OCI-LY1 (cell line): ENCODE measurements around the gene EI24.

ENCODE experiments used
- EZH2 ChIP-seq: fragments of 200-600 bp; sonication (generic), shearing (Covaris generic); IDR thresholded peaks from 2 replicates; pipeline ENCODE4 v1.8.0; 2017; ENCODE audit warnings: borderline replicate concordance, mixed run types, mild to moderate bottlenecking, antibody characterized with exemption, low read length, moderate library complexity, mixed read lengths
- TF ChIP-seq, protein P1 (sequence below): fragments of 200-600 bp; sonication (generic), shearing (Covaris generic); IDR thresholded peaks from 2 replicates; pipeline ENCODE4 v1.5.1; 2017; ENCODE audit warnings: mild to moderate bottlenecking, antibody characterized with exemption, low read length, moderate library complexity, mixed read lengths

GRCh38 chr11:125588505-125588904 lies 19.2 kb downstream of the EI24 start:
- TF ChIP-seq, protein P1, sequence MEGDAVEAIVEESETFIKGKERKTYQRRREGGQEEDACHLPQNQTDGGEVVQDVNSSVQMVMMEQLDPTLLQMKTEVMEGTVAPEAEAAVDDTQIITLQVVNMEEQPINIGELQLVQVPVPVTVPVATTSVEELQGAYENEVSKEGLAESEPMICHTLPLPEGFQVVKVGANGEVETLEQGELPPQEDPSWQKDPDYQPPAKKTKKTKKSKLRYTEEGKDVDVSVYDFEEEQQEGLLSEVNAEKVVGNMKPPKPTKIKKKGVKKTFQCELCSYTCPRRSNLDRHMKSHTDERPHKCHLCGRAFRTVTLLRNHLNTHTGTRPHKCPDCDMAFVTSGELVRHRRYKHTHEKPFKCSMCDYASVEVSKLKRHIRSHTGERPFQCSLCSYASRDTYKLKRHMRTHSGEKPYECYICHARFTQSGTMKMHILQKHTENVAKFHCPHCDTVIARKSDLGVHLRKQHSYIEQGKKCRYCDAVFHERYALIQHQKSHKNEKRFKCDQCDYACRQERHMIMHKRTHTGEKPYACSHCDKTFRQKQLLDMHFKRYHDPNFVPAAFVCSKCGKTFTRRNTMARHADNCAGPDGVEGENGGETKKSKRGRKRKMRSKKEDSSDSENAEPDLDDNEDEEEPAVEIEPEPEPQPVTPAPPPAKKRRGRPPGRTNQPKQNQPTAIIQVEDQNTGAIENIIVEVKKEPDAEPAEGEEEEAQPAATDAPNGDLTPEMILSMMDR: no peak
- TF ChIP-seq EZH2: no peak
